IMR-90 (cell line): Measurements from ENCODE around the gene KCNH5. TPM values are rescaled to one million over a fixed set of nuclear protein-coding genes. Genes with fewer than 3 reads are reported as not detected.

ENCODE experiments used
- ATAC-seq: fragments of 200-7000 bp; cut with Tn5 transposase; 2 replicates; pipeline ENCODE4 v1.9.1; 2020; ENCODE audit warnings: low read depth, mild to moderate bottlenecking, moderate library complexity
- BruUV-seq: library from RNA; stranded (reverse); fragments of 400-500 nt; replicated peaks from 2 replicates; lab custom pipeline; 2021; lab: Mats Ljungman, UMichigan
- CTCF ChIA-PET: fragments of 300-600 bp; formaldehyde crosslinking; extraction: SDS; loops from one replicate; lab custom pipeline; 2021; ENCODE audit warnings: antibody characterized with exemption; lab: Yijun Ruan, JAX
- POLR2A ChIA-PET: fragments of 300-600 bp; sonication (Branson Sonifier 250); formaldehyde crosslinking; loops from one replicate; lab custom pipeline; 2022; ENCODE audit warnings: antibody characterized with exemption; ENCODE audit not compliant: unreplicated experiment; lab: Charles Lee
- DNase-seq: peaks from one replicate; pipeline ENCODE4 v3.0.0; 2013
- H2AFZ ChIP-seq: replicated peaks from 2 replicates; pipeline ENCODE3; 2013; ENCODE audit warnings: low read length, mild to moderate bottlenecking; ENCODE audit not compliant: poor library complexity
- H2AK5ac ChIP-seq: 2 replicates; pipeline ENCODE4 v1.6.1; 2013; ENCODE audit warnings: low read depth, low read length, inconsistent platforms
- H2AK9ac ChIP-seq: replicated peaks from 2 replicates; pipeline ENCODE3; 2013; ENCODE audit warnings: mild to moderate bottlenecking, low read depth, low read length, moderate library complexity; ENCODE audit not compliant: poor library complexity
- H2BK120ac ChIP-seq: 2 replicates; pipeline ENCODE4 v1.6.1; 2013; ENCODE audit warnings: low read depth, low read length, inconsistent platforms
- H2BK15ac ChIP-seq: 3 replicates; pipeline ENCODE4 v1.6.1; 2013; ENCODE audit warnings: low read depth, low read length, inconsistent platforms
- H2BK20ac ChIP-seq: 2 replicates; pipeline ENCODE4 v1.6.1; 2013; ENCODE audit warnings: low read depth, mild to moderate bottlenecking, inconsistent platforms, low read length, moderate library complexity
- H2BK5ac ChIP-seq: 2 replicates; pipeline ENCODE4 v1.6.1; 2013; ENCODE audit warnings: mild to moderate bottlenecking, low read depth, low read length, inconsistent platforms; ENCODE audit not compliant: poor library complexity, severe bottlenecking
- H3K14ac ChIP-seq: replicated peaks from 2 replicates; pipeline ENCODE4 v1.6.1; 2013; ENCODE audit warnings: low read depth, low read length, inconsistent platforms
- H3K18ac ChIP-seq: 2 replicates; pipeline ENCODE4 v1.6.1; 2013; ENCODE audit warnings: low read depth, low read length, control low read depth
- H3K23ac ChIP-seq: 2 replicates; pipeline ENCODE4 v1.6.1; 2013; ENCODE audit warnings: low read depth, low read length, inconsistent platforms
- H3K27ac ChIP-seq: 2 replicates; pipeline ENCODE4 v1.5.1; 2013; ENCODE audit warnings: mild to moderate bottlenecking, control low read depth, low read length; ENCODE audit not compliant: insufficient read depth
- H3K27me3 ChIP-seq: 2 replicates; pipeline ENCODE4 v1.6.1; 2013; ENCODE audit warnings: low read length; ENCODE audit not compliant: control insufficient read depth, insufficient read depth
- H3K36me3 ChIP-seq: 2 replicates; pipeline ENCODE4 v1.6.1; 2013; ENCODE audit warnings: low read length, mixed read lengths; ENCODE audit not compliant: control insufficient read depth, insufficient read depth
- H3K4ac ChIP-seq: 2 replicates; pipeline ENCODE4 v1.6.1; 2013; ENCODE audit warnings: low read depth, low read length, inconsistent platforms
- H3K4me1 ChIP-seq: 2 replicates; pipeline ENCODE4 v1.6.1; 2013; ENCODE audit warnings: low read length, mixed read lengths; ENCODE audit not compliant: control insufficient read depth, insufficient read depth
- H3K4me2 ChIP-seq: 2 replicates; pipeline ENCODE4 v1.6.1; 2013; ENCODE audit warnings: low read depth, mild to moderate bottlenecking, control low read depth, low read length, moderate library complexity
- H3K4me3 ChIP-seq: 2 replicates; pipeline ENCODE4 v1.5.1; 2013; ENCODE audit warnings: low read depth, mild to moderate bottlenecking, control low read depth, low read length, moderate library complexity; ENCODE audit not compliant: insufficient read depth
- H3K56ac ChIP-seq: 2 replicates; pipeline ENCODE4 v1.6.1; 2013; ENCODE audit warnings: low read length, inconsistent platforms; ENCODE audit not compliant: insufficient read depth; ENCODE audit errors: extremely low read depth
- H3K79me1 ChIP-seq, 2 experiments: 2 replicates each; pipeline ENCODE4 v1.6.1; 2013; ENCODE audit warnings: low read length in 2 of 2, inconsistent platforms in 1 of 2, low read depth in 1 of 2
- H3K9ac ChIP-seq: 2 replicates; pipeline ENCODE4 v1.6.1; 2013; ENCODE audit warnings: low read depth, low read length, control low read depth
- H3K9me1 ChIP-seq: 2 replicates; pipeline ENCODE4 v1.6.1; 2013; ENCODE audit warnings: low read length, inconsistent platforms; ENCODE audit not compliant: insufficient read depth
- H3K9me3 ChIP-seq: 2 replicates; pipeline ENCODE4 v1.6.1; 2013; ENCODE audit warnings: low read length; ENCODE audit not compliant: control insufficient read depth, insufficient read depth
- H4K20me1 ChIP-seq: 2 replicates; pipeline ENCODE4 v1.6.1; 2013; ENCODE audit warnings: low read length, inconsistent platforms; ENCODE audit not compliant: insufficient read depth
- H4K5ac ChIP-seq: 2 replicates; pipeline ENCODE4 v1.6.1; 2013; ENCODE audit warnings: mild to moderate bottlenecking, low read depth, low read length, control low read depth
- H4K8ac ChIP-seq, 2 experiments: 2 replicates each; pipeline ENCODE4 v1.6.1; 2013; ENCODE audit warnings: low read depth in 2 of 2, low read length in 2 of 2, control low read depth in 1 of 2, inconsistent platforms in 1 of 2
- H4K91ac ChIP-seq: 2 replicates; pipeline ENCODE4 v1.6.1; 2013; ENCODE audit warnings: low read depth, low read length, inconsistent platforms; ENCODE audit not compliant: insufficient read depth
- BHLHE40 ChIP-seq: fragments of 150-350 bp; IDR thresholded peaks from 2 replicates; pipeline ENCODE4 v1.6.1; 2016; ENCODE audit warnings: mild to moderate bottlenecking, low read depth, low read length
- WGBS, 2 experiments: methylation state at CpG; one replicate each; pipeline versions ENCODE4 v1.1.5 to v1.1.7; 2013; ENCODE audit warnings: missing lambda C conversion rate in 2 of 2; ENCODE audit not compliant: insufficient read length in 1 of 2; ENCODE audit errors: extremely low coverage in 2 of 2; 5-methylcytosine and 5-hydroxymethylcytosine counted together
- dilution Hi-C: fragments of 300-500 bp; cut with HindIII; formaldehyde crosslinking; loops from one replicate; pipeline ENCODE4 v1.14.3; 2018; ENCODE audit warnings: low sequenced_read_pairs; ENCODE audit not compliant: unreplicated experiment
- in situ Hi-C: fragments of 300-500 bp; cut with MboI; formaldehyde crosslinking; loops from 3 replicates; pipeline ENCODE4 v1.14.3; 2019; ENCODE audit warnings: low sequenced_read_pairs, inconsistent platforms, mixed read lengths
- intact Hi-C: fragments of 100-400 bp; cut with micrococcal nuclease; formaldehyde crosslinking; loops from 2 replicates; pipeline ENCODE4 v1.10.0; 2022
- polyA plus RNA-seq, 3 experiments: library from polyadenylated mRNA; depleted of rRNA; stranded (reverse); fragments of >200 nt; gene quantifications; 2 replicates each; pipeline ENCODE4 v1.2.3, GENCODE V29; 2012; ENCODE audit warnings: low replicate concordance in 1 of 3
- total RNA-seq: library from RNA; depleted of rRNA; stranded (reverse); fragments of >200 nt; gene quantifications from 2 replicates; pipeline ENCODE4 v1.2.3, GENCODE V29; 2012

KCNH5 gene
- total and polyA plus RNA-seq, 2 of the 4 experiments (the other 2 are of a cell fraction) = under 0.01 to 0.03 TPM

- no peaks in the 10 kb centered on the region for H3K9me3 ChIP-seq
- no peak overlapping the region for H3K4ac ChIP-seq
- BruUV-seq = no TSS peak
- H2AK9ac ChIP-seq = no peak overlapping the region
- no peak for TF ChIP-seq BHLHE40
- H2BK120ac ChIP-seq = no peak overlapping the region
- ATAC-seq (no peak), DNase-seq (no peak)
- H3K14ac ChIP-seq = no peak overlapping the region
- H3K27me3 ChIP-seq = no peaks in the 10 kb centered on the region
- no peaks in the 10 kb centered on the region for H4K20me1 ChIP-seq
- CTCF ChIA-PET = no interaction called here
- no peak overlapping the region for H3K4me2 ChIP-seq
- in situ Hi-C loops = no loop called here
- dilution Hi-C loops = no loop called here
- no peaks in the 10 kb centered on the region for H3K36me3 ChIP-seq
- intact Hi-C loops = loop anchor here (10.0 kb wide), 1 partner anchor 1550 kb away; no protein-coding TSS in a partner anchor
- H2BK5ac ChIP-seq = no peak overlapping the region
- no peak overlapping the region for H3K4me3 ChIP-seq
- H3K18ac ChIP-seq = no peak overlapping the region
- H3K9ac ChIP-seq = no peak overlapping the region
- H2AK5ac ChIP-seq = no peak overlapping the region
- no peak overlapping the region for H3K56ac ChIP-seq
- no peaks in the 10 kb centered on the region for H3K4me1 ChIP-seq
- H4K8ac ChIP-seq = no peak overlapping the region
- no peak overlapping the region for H3K23ac ChIP-seq
- H4K91ac ChIP-seq = no peak overlapping the region
- no CpG with 5 or more reads among the region's 2 CpGs for WGBS, 2 experiments
- H3K9me1 ChIP-seq = no peaks in the 10 kb centered on the region
- H2AFZ ChIP-seq = no peak overlapping the region
- H2BK20ac ChIP-seq = no peak overlapping the region
- no peaks in the 10 kb centered on the region for H3K79me1 ChIP-seq
- POLR2A ChIA-PET = no interaction called here
- no peak overlapping the region for H4K5ac ChIP-seq
- no peak overlapping the region for H3K27ac ChIP-seq
- H2BK15ac ChIP-seq = no peak overlapping the region
Measured at GRCh38 chr14:62734831-62735230, 310.4 kb downstream of the KCNH5 start.
